Pancreas (tissue), 10 donors: Measurements from ENCODE around the gene LGALS14. TPM values are rescaled to one million over a fixed set of nuclear protein-coding genes. Genes with fewer than 3 reads are reported as not detected.

Source experiments
- ATAC-seq, 4 donors: fragments of 200-7000 bp; cut with Tn5 transposase; one replicate each; pipeline versions ENCODE4 v1.8.0 to v1.9.1; 2020; ENCODE audit warnings: mild to moderate bottlenecking in 4 of 4, moderate library complexity in 4 of 4
- DNase-seq, 6 donors: peaks; one replicate each; pipeline ENCODE4 v3.0.0-alpha.2; 2020
- FAIRE-seq: peaks from 2 replicates; lab custom pipeline; 2012; peaks lifted over from hg19 to GRCh38; lab: Jason Lieb, UNC
- H3K27ac ChIP-seq, 4 donors: fragments of 200-600 bp; sonication (generic); 1 replicate in 3 of 4; 2 replicates in 1 of 4; pipeline versions ENCODE4 v1.5.0 to v1.8.0; 2020
- H3K27me3 ChIP-seq, 4 donors: fragments of 200-600 bp; one replicate each; pipeline ENCODE4 v1.8.0; 2021
- H3K36me3 ChIP-seq, 3 donors: fragments of 200-600 bp; sonication (generic) in 1 of 3; one replicate each; pipeline versions ENCODE4 v1.5.0 to v1.8.0; 2020 to 2021
- H3K4me1 ChIP-seq, 3 donors: fragments of 200-600 bp; one replicate each; pipeline ENCODE4 v1.8.0; 2021
- H3K4me3 ChIP-seq, 4 donors: fragments of 200-600 bp; sonication (generic) in 2 of 4; one replicate each; pipeline versions ENCODE4 v1.5.0 to v1.8.0; 2020 to 2021
- H3K9me3 ChIP-seq, 4 donors: fragments of 200-600 bp; one replicate each; pipeline ENCODE4 v1.8.0; 2021
- WGBS, 2 donors: extraction: QIAGEN DNeasy Blood & Tissue Kit; methylation state at CpG; one replicate each; pipeline ENCODE4 v1.1.7; 2013; 5-methylcytosine and 5-hydroxymethylcytosine counted together
- intact Hi-C, 3 donors: fragments of 100-400 bp; cut with DNase I; formaldehyde crosslinking; loops; one replicate each; pipeline versions ENCODE4 v1.11.1 to v1.14.2; 2022
- polyA plus RNA-seq, 2 donors: library from polyadenylated mRNA; stranded (reverse); fragments of 200-250 nt; gene quantifications; one replicate each; pipeline ENCODE4 v1.2.3, GENCODE V29; 2013
- total RNA-seq, 6 donors: library from RNA; stranded (reverse); fragmentation: NEBNext Ultra II Directional in 4 of 6; extraction: Animal tissue kit (Norgen Biotek cat#: 25700) in 4 of 6; gene quantifications; one replicate each; pipeline versions ENCODE4 v1.2.1 to v1.2.4, GENCODE V29; 2021 to 2023
- TF ChIP-seq, protein P1 (sequence below), 4 donors: fragments of 200-600 bp; sonication (generic) in 3 of 4; IDR thresholded peaks; one replicate each; pipeline versions ENCODE4 v1.5.0 to v1.8.0; 2021; ENCODE audit warnings: antibody characterized with exemption in 4 of 4
- donor health status: healthy with polysubstance abuse.
- donor health status: DM: no; HTN: no; CAD: no; lungs with moderate emphysema.
- donor health status: DM: no; HTN: no; CAD: no.
- donor health status: control.
- donor health status: control.
- donor health status: Bipolar disorder and iron deficiency.
- donor health status: DM: yes; HTN: yes; CAD: no.
- donor health status: DM: no; HTN: no; CAD: no.
- donor health status: DM: no; HTN: no; CAD: no.
- donor health status: DM: yes; HTN: yes; CAD: no.

The LGALS14 gene
- total and polyA plus RNA-seq, 8 donors, result not detected

DNA sequence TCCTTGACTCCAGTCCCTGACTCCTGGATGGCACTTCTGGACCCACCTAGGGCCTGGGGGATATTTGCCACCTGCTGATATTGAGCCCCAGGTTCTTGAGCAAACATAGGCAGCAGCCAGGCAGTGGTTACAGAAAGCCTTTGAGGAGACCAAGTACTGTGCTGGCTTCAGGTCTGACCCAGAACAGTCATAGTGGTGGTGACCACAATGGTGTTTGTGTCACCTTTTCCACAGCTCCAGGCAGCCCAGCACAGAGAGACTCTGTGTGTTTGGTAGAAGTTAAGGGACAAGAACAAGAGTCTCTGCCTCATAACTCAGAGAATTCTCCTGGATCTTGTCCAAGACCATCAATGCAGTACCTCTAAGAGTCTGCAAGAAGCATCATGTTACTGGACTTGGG, 48.1 kb downstream of the LGALS14 start:
- H3K27me3 ChIP-seq, result no peaks in the 10 kb centered on the region
- H3K36me3 ChIP-seq, result no peaks in the 10 kb centered on the region
- no peak overlapping the region for H3K4me3 ChIP-seq
- FAIRE-seq, result no peak
- no peak for DNase-seq
- ATAC-seq, result no peak
- TF ChIP-seq, protein P1, sequence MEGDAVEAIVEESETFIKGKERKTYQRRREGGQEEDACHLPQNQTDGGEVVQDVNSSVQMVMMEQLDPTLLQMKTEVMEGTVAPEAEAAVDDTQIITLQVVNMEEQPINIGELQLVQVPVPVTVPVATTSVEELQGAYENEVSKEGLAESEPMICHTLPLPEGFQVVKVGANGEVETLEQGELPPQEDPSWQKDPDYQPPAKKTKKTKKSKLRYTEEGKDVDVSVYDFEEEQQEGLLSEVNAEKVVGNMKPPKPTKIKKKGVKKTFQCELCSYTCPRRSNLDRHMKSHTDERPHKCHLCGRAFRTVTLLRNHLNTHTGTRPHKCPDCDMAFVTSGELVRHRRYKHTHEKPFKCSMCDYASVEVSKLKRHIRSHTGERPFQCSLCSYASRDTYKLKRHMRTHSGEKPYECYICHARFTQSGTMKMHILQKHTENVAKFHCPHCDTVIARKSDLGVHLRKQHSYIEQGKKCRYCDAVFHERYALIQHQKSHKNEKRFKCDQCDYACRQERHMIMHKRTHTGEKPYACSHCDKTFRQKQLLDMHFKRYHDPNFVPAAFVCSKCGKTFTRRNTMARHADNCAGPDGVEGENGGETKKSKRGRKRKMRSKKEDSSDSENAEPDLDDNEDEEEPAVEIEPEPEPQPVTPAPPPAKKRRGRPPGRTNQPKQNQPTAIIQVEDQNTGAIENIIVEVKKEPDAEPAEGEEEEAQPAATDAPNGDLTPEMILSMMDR (IDR thresholded peaks at IDR 0.05), result no peak
- H3K27ac ChIP-seq, result no peak overlapping the region
- intact Hi-C loops, result no loop called here
- no peaks in the 10 kb centered on the region for H3K9me3 ChIP-seq
- H3K4me1 ChIP-seq, result no peaks in the 10 kb centered on the region

- DNase-seq (no peak), FAIRE-seq (no peak), ATAC-seq (no peak)
- H3K4me1 ChIP-seq, result no peaks in the 10 kb centered on the region
- H3K27ac ChIP-seq, result no peak overlapping the region
- no peaks in the 10 kb centered on the region for H3K36me3 ChIP-seq
- no peak overlapping the region for H3K4me3 ChIP-seq
- TF ChIP-seq, protein P1 (IDR thresholded peaks at IDR 0.05), result no peak
- H3K9me3 ChIP-seq, result no peaks in the 10 kb centered on the region
- H3K27me3 ChIP-seq, result no peaks in the 10 kb centered on the region
- intact Hi-C loops, result no loop called here
Observed at GRCh38 chr19:39752795-39753194, 48.5 kb downstream of the LGALS14 start.

DNA sequence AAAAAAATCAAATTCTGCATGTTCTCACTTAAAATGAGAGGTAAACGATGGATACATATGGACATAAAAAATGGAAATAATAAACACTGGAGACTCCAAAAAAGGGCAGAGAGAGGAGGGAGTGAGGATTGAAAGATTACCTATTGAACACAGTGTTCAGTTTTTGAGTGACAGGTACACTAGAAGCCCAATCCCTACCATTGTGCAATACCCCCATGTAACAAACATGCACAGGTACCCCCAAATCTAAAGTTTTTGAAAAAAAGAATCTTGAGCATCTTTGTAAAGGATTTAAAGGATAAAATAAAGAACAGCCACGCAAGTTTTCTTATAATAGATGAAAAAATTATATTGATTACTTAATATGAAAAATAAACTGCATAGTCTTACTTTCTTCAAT, 50.3 kb downstream of the LGALS14 start:
- Histone ChIP-seq H3K27ac (no peak overlapping the region), H3K9me3 (no peaks in the 10 kb centered on the region), H3K27me3 (no peaks in the 10 kb centered on the region), H3K4me3 (no peak overlapping the region), H3K4me1 (no peaks in the 10 kb centered on the region), H3K36me3 (no peaks in the 10 kb centered on the region)
- no peak for FAIRE-seq
- TF ChIP-seq, protein P1 (IDR thresholded peaks at IDR 0.05), result no peak
- ATAC-seq, result no peak
- DNase-seq, result no peak
- WGBS, 2 donors, result 73 to 86% methylated on average over 2 of the region's 2 CpGs
- intact Hi-C loops, result no loop called here

DNA sequence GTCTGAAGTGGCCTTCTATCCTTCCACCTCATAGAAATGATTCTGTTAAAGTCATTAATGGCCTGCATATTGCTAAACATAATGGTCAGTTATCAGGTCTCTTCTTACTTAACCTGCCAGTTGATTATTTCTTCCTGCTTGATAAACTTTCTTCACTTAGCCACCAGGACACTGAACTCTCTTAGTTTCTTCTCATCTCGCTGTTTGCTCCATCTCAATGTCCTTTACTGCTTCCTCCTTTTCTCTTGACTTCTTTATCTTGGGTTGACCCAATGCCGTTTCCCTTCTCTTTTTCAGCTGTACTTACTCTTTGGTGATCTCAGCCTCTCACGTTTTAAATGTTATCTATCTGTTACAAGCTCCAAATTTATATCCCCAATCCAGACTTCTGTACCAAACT, 50.7 kb downstream of the LGALS14 start:
- Histone ChIP-seq H3K27me3 (no peaks in the 10 kb centered on the region), H3K36me3 (no peaks in the 10 kb centered on the region), H3K27ac (no peak overlapping the region), H3K9me3 (no peaks in the 10 kb centered on the region), H3K4me1 (no peaks in the 10 kb centered on the region), H3K4me3 (no peak overlapping the region)
- ATAC-seq (no peak), FAIRE-seq (no peak), DNase-seq (no peak)
- intact Hi-C loops, result no loop called here
- 60 to 63% methylated on average over 3 of the region's 3 CpGs for WGBS, 2 donors
- TF ChIP-seq, protein P1 (IDR thresholded peaks at IDR 0.05), result no peak

Other genes with a start within 250 kb of the LGALS14 start
- gene TIMM50, start 223.6 kb upstream of the LGALS14 start, total RNA-seq, result 10 to 100 TPM; 15.2 to 27.5 (median 21.3) TPM
- gene TIMM50, start 223.6 kb upstream of the LGALS14 start, polyA plus RNA-seq, result 10 to 100 TPM; 38.6 to 40.4 TPM
- under 1 TPM in 1 of 6 donors, not detected in 5; 0.13 TPM for gene DLL3, start 205.5 kb upstream of the LGALS14 start, total RNA-seq
- under 1 TPM in 1 of 2 donors, not detected in 1; 0.14 TPM for gene DLL3, start 205.5 kb upstream of the LGALS14 start, polyA plus RNA-seq
- not detected for gene SELENOV, start 189.3 kb upstream of the LGALS14 start, total RNA-seq
- gene SELENOV, start 189.3 kb upstream of the LGALS14 start, polyA plus RNA-seq, result not detected
- 1 to 10 TPM in 1 of 6 donors, under 1 TPM in 5; 0.63 to 1.1 (median 0.80) TPM for gene EID2B, start 171.6 kb upstream of the LGALS14 start, total RNA-seq
- gene EID2B, start 171.6 kb upstream of the LGALS14 start, polyA plus RNA-seq, result 1 to 10 TPM; 1.3 to 3.9 TPM
- 1 to 10 TPM; 3.3 to 7.5 (median 5.2) TPM for gene EID2, start 164.3 kb upstream of the LGALS14 start, total RNA-seq
- gene EID2, start 164.3 kb upstream of the LGALS14 start, polyA plus RNA-seq, result 10 to 100 TPM in 1 of 2 donors, 1 to 10 TPM in 1; 6.7 to 10.8 TPM
- gene LGALS13, start 102.0 kb upstream of the LGALS14 start, total RNA-seq, result not detected
- gene LGALS13, start 102.0 kb upstream of the LGALS14 start, polyA plus RNA-seq, result not detected
- gene LGALS16, start 48.6 kb upstream of the LGALS14 start, total RNA-seq, result not detected
- not detected for gene LGALS16, start 48.6 kb upstream of the LGALS14 start, polyA plus RNA-seq
- gene CLC, start 33.5 kb downstream of the LGALS14 start, total RNA-seq, result 1 to 10 TPM in 1 of 6 donors, under 1 TPM in 1, not detected in 4; 0.47 to 1.4 TPM
- not detected for gene CLC, start 33.5 kb downstream of the LGALS14 start, polyA plus RNA-seq
- gene LEUTX, start 74.4 kb downstream of the LGALS14 start, total RNA-seq, result not detected
- gene LEUTX, start 74.4 kb downstream of the LGALS14 start, polyA plus RNA-seq, result not detected
- 10 to 100 TPM in 1 of 6 donors, 1 to 10 TPM in 5; 6.2 to 14.1 (median 7.5) TPM for gene DYRK1B, start 129.7 kb downstream of the LGALS14 start, total RNA-seq
- 10 to 100 TPM; 12.8 to 20.6 TPM for gene DYRK1B, start 129.7 kb downstream of the LGALS14 start, polyA plus RNA-seq
- gene FBL, start 141.9 kb downstream of the LGALS14 start, total RNA-seq, result 100 to 1,000 TPM in 5 of 6 donors, 10 to 100 TPM in 1; 86.4 to 166 (median 109) TPM
- gene FBL, start 141.9 kb downstream of the LGALS14 start, polyA plus RNA-seq, result 100 to 1,000 TPM in 1 of 2 donors, 10 to 100 TPM in 1; 96.4 to 131 TPM
- 100 to 1,000 TPM in 1 of 6 donors, 10 to 100 TPM in 4, 1 to 10 TPM in 1; 9.2 to 118 (median 47.5) TPM for gene FCGBP, start 230.2 kb downstream of the LGALS14 start, total RNA-seq
- gene FCGBP, start 230.2 kb downstream of the LGALS14 start, polyA plus RNA-seq, result 1 to 10 TPM; 1.4 to 7.5 TPM